Activated T-cell treated with anti-CD3 and anti-CD28 coated beads, Interleukin-2, amount 50 U/mL, for 24 hours (primary cell): ENCODE results near the gene ATXN1.
"Not testable (repeated sequence)": the region's sequence is repeated elsewhere in the genome, so short reads cannot be mapped to it uniquely, and the experiment has no call there.

Source experiments
- DNase-seq: peaks from one replicate; pipeline ENCODE4 v3.0.0-alpha.2; 2020
- H3K27ac Mint-ChIP-seq: 2 replicates; pipeline ENCODE4 v1.8.0; 2020; ENCODE audit warnings: mild to moderate bottlenecking, mixed read lengths
- H3K27me3 Mint-ChIP-seq: 2 replicates; pipeline ENCODE4 v1.8.0; 2020; ENCODE audit warnings: mixed read lengths
- H3K36me3 Mint-ChIP-seq: 2 replicates; pipeline ENCODE4 v1.8.0; 2020; ENCODE audit warnings: low read depth, mixed read lengths
- H3K4me1 Mint-ChIP-seq: 2 replicates; pipeline ENCODE4 v1.8.0; 2020; ENCODE audit warnings: low read depth, mixed read lengths
- H3K4me3 Mint-ChIP-seq: 2 replicates; pipeline ENCODE4 v1.8.0; 2020; ENCODE audit warnings: mild to moderate bottlenecking, moderate library complexity, mixed read lengths
- H3K9me3 Mint-ChIP-seq: 2 replicates; pipeline ENCODE4 v1.8.0; 2020; ENCODE audit warnings: mixed read lengths

ATXN1 gene

DNA sequence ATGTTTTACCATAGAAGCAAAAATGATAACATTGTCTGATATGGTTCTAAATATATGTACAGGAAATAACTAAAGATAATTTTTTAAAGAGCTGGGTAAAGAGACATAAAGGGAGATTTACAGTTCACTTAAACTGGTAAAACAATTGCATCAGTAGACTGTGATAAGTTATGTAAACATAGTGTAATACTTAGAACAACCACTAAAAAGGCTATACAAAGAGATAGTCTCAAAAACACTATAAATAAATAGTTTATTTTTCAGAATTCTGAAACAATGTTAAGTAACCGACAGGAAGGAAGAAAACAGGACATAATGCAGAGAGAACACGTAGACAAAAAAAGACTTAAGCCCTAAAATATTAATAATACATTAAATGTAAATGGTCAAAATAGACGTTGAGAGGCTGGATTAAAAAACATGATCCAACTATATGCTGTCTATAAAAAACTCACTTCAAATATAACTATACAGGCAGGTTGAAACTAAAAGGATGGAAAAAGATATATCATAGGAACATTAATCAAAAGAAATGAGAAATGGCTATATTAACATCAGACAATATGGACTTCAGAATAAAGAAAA, 32.7 kb upstream of the ATXN1 start:
- H3K36me3 Mint-ChIP-seq, result no peaks in the 10 kb centered on the region
- H3K9me3 Mint-ChIP-seq, result peaks cover 6% of the 10 kb centered on the region
- H3K27ac Mint-ChIP-seq, result no peak overlapping the region
- H3K27me3 Mint-ChIP-seq, result no peaks in the 10 kb centered on the region
- no peak for DNase-seq
- no peaks in the 10 kb centered on the region for H3K4me1 Mint-ChIP-seq
- H3K4me3 Mint-ChIP-seq, result no peak overlapping the region

- Mint-ChIP-seq H3K27ac (no peak overlapping the region), H3K4me3 (no peak overlapping the region)
Observed at GRCh38 chr6:16789329-16790038, 28.2 kb upstream of the ATXN1 start.

DNA sequence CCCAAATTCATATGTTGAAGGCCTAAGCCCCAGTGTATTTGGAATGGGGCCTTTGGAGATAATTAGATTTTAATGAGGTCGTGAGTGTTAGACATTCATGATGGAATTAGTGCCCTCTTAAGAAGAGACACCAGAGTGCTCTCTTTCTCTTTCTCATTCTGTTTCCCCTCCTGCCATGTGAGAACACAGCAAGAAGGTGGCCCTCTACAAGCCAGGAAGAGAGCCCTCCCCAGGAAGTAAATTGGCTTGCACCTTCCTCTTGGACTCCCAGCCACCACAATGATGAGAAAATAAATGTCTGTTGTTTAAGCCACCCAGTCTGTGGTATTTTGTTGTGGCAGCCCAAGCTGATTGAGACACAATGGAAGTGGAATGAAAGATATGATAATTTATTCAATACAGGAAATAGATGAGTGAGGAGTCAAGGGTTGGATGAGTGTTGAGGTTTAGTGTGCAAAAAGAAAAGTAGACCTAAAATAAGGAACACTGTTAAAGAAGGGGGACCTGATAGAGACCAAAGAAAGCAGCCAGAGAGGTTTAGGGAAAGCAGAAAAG, 25.9 kb upstream of the ATXN1 start:
- no peak for DNase-seq
- Mint-ChIP-seq H3K36me3 (no peaks in the 10 kb centered on the region), H3K27ac (no peak overlapping the region), H3K4me1 (no peaks in the 10 kb centered on the region), H3K27me3 (no peaks in the 10 kb centered on the region), H3K9me3 (peaks cover 8% of the 10 kb centered on the region), H3K4me3 (no peak overlapping the region)

More at GRCh38 chr6:16789329-16790038, 28.2 kb upstream of the ATXN1 start:
- H3K4me1 Mint-ChIP-seq, result no peaks in the 10 kb centered on the region
- DNase-seq, result no peak
- peaks cover 8% of the 10 kb centered on the region for H3K9me3 Mint-ChIP-seq
- no peaks in the 10 kb centered on the region for H3K27me3 Mint-ChIP-seq
- no peaks in the 10 kb centered on the region for H3K36me3 Mint-ChIP-seq

DNA sequence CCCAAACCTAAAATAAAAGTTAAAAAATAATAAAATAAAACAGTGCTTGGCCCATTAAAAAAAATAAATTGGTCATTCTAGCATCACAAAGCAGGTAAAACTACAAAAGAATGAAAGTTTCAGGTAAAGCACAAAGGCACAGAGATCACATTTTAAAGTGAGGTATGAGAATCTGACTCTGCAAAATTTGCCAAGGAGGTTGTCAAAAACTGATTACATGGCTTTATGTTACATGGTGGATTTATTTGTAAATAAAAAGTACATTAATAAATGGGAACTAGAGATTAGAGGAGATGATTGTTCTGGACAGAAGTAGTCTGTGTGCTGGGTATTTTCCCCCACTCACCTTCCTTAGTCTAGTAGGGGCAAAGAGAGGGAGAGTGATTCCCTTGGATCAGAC, 24.2 kb upstream of the ATXN1 start:
- no peaks in the 10 kb centered on the region for H3K36me3 Mint-ChIP-seq

DNA sequence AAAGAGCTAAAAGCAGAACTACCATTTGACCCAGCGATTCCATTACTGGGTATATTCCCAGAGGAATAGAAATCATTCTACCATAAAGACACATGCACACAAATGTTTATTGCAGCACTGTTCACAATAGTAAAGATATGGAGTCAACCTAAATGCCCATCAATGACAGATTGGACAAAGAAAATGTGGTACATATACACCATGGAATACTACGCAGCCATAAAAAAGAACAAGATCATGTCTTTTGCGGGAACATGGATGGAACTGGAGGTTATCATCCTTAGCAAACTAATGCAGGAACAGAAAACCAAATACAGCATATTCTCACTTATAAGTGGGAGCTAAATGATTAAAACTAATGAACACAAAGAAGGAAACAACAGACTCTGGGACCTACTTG, 23.7 kb upstream of the ATXN1 start:
- H3K4me1 Mint-ChIP-seq, H3K27me3 Mint-ChIP-seq, H3K9me3 Mint-ChIP-seq, H3K36me3 Mint-ChIP-seq, DNase-seq, H3K27ac Mint-ChIP-seq, H3K4me3 Mint-ChIP-seq: not testable (repeated sequence)

More for the DNA sequence above, 24.2 kb upstream of the ATXN1 start:
- H3K27ac Mint-ChIP-seq, result no peak overlapping the region
- DNase-seq, result no peak
- H3K27me3 Mint-ChIP-seq, result no peaks in the 10 kb centered on the region
- peaks cover 8% of the 10 kb centered on the region for H3K9me3 Mint-ChIP-seq
- H3K4me3 Mint-ChIP-seq, result no peak overlapping the region
- no peaks in the 10 kb centered on the region for H3K4me1 Mint-ChIP-seq

DNA sequence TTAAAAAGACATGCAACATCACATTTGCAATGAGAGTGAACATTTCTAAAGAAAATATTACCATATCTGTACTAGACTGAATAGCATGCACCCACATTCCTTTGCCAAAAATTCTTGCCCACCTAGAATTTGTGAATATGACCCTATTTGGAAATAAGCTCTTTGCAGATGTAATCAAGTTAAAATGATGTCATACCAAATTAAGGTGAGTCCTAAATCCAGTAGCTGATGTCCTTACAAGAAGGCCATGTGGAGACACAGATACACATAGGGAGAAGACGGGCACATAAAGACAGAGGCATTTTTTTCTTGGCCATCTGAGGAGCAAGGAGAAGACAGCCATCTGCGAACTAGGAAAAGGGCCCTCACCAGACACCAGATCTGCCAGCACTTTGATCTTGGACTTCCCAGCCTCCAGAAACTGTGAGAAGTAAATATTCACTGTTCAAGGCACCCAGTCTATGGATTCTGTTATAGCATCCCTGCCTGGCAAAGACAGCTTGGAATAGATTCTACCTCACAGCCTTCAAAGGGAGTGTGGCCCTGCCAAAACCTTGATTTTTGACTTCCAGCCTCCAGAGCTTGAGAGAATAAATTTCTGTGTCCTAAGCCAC, 22.8 kb upstream of the ATXN1 start:
- H3K4me1 Mint-ChIP-seq, result no peaks in the 10 kb centered on the region
- peaks cover 3% of the 10 kb centered on the region for H3K27me3 Mint-ChIP-seq
- H3K27ac Mint-ChIP-seq, result no peak overlapping the region
- no peak for DNase-seq
- H3K36me3 Mint-ChIP-seq, result no peaks in the 10 kb centered on the region
- no peak overlapping the region for H3K4me3 Mint-ChIP-seq
- peaks cover 3% of the 10 kb centered on the region for H3K9me3 Mint-ChIP-seq

- Mint-ChIP-seq H3K4me3 (no peak overlapping the region), H3K36me3 (no peaks in the 10 kb centered on the region), H3K4me1 (no peaks in the 10 kb centered on the region), H3K9me3 (peaks cover 3% of the 10 kb centered on the region), H3K27me3 (peaks cover 3% of the 10 kb centered on the region), H3K27ac (no peak overlapping the region)
- DNase-seq, result no peak
Observed at GRCh38 chr6:16783509-16783908, 22.2 kb upstream of the ATXN1 start.

DNA sequence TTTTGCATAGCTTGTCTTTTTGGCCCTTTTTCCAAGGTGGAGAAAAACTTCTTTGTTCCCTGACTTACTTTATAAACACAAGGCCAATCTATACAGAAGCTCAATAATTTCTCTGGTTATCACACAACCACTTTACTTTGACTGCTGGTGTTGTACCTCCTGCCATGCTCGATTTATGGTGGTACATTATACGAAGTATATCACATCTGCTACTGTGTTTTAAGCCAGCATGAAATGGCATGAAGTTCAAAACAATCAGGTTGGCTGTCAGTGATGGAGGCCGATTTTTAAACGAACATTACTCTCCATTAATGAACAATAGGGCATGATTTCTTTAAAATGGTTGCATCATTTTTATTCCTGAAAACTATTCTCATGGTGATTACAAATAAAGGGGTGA, 21.0 kb upstream of the ATXN1 start:
- Mint-ChIP-seq H3K4me1 (no peaks in the 10 kb centered on the region), H3K9me3 (peaks cover 2% of the 10 kb centered on the region), H3K27ac (no peak overlapping the region), H3K27me3 (peaks cover 3% of the 10 kb centered on the region), H3K4me3 (no peak overlapping the region), H3K36me3 (no peaks in the 10 kb centered on the region)
- no peak for DNase-seq

GRCh38 chr6:16781348-16782169, 20.3 kb upstream of the ATXN1 start:
- Mint-ChIP-seq H3K4me3 (no peak overlapping the region), H3K9me3 (peaks cover 2% of the 10 kb centered on the region), H3K4me1 (no peaks in the 10 kb centered on the region), H3K27ac (no peak overlapping the region), H3K27me3 (peaks cover 3% of the 10 kb centered on the region), H3K36me3 (no peaks in the 10 kb centered on the region)
- no peak for DNase-seq

DNA sequence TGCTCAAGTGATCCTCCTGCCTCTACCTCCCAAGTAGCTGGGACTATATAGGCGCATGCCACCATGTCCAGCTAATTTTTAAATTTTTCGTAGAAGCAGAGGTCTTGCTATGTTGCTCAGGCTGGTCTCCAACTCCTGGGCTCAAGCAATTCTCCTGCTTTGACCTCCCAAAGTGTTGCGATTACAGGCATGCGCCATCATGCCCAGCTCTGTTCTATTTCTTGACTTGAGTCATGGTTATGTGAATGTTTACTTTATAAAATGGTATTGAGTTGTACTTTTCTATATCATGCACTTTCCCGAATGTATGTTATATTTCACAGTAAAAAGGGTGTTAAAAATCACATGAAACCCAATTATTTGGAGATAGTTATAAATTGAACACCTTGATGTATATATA, 17.3 kb upstream of the ATXN1 start:
- no peak overlapping the region for H3K27ac Mint-ChIP-seq
- no peaks in the 10 kb centered on the region for H3K4me1 Mint-ChIP-seq
- no peak for DNase-seq
- peaks cover 2% of the 10 kb centered on the region for H3K9me3 Mint-ChIP-seq
- peaks cover 3% of the 10 kb centered on the region for H3K27me3 Mint-ChIP-seq
- no peak overlapping the region for H3K4me3 Mint-ChIP-seq
- H3K36me3 Mint-ChIP-seq, result no peaks in the 10 kb centered on the region

- no peak for DNase-seq
- H3K36me3 Mint-ChIP-seq, result no peaks in the 10 kb centered on the region
- H3K27me3 Mint-ChIP-seq, result peaks cover 3% of the 10 kb centered on the region
- no peaks in the 10 kb centered on the region for H3K4me1 Mint-ChIP-seq
- no peak overlapping the region for H3K4me3 Mint-ChIP-seq
- H3K9me3 Mint-ChIP-seq, result peaks cover 2% of the 10 kb centered on the region
- no peak overlapping the region for H3K27ac Mint-ChIP-seq
Observed at GRCh38 chr6:16777794-16778193, 16.5 kb upstream of the ATXN1 start.

- Mint-ChIP-seq H3K27ac (no peak overlapping the region), H3K4me3 (no peak overlapping the region), H3K4me1 (peaks cover 6% of the 10 kb centered on the region), H3K36me3 (no peaks in the 10 kb centered on the region), H3K27me3 (peaks cover 3% of the 10 kb centered on the region), H3K9me3 (peaks cover 2% of the 10 kb centered on the region)
- DNase-seq, result no peak
Observed at GRCh38 chr6:16776394-16777017, 15.2 kb upstream of the ATXN1 start.

DNA sequence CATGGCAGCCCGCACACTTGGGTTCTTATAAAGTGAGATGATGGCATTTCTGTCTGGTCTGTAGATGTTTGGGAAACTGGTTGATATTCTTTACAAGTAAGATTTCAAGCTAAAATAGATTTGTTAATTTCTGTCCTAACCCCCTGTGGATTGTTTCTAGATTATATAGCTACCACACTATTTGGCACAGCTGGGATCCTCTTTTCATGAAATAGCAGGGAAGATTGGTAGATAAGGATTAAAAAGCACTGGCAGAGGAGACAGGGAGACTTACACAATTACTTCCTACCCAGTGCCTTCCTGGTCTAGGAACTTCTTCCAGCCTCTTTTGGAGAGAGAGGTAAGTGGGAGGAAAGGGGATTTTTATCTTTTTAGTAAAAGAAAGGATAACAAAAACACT, 13.2 kb upstream of the ATXN1 start:
- Mint-ChIP-seq H3K36me3 (no peaks in the 10 kb centered on the region), H3K27me3 (peaks cover 2% of the 10 kb centered on the region), H3K9me3 (peaks cover 2% of the 10 kb centered on the region), H3K4me3 (no peak overlapping the region), H3K4me1 (peaks cover 25% of the 10 kb centered on the region), H3K27ac (no peak overlapping the region)
- no peak for DNase-seq

DNA sequence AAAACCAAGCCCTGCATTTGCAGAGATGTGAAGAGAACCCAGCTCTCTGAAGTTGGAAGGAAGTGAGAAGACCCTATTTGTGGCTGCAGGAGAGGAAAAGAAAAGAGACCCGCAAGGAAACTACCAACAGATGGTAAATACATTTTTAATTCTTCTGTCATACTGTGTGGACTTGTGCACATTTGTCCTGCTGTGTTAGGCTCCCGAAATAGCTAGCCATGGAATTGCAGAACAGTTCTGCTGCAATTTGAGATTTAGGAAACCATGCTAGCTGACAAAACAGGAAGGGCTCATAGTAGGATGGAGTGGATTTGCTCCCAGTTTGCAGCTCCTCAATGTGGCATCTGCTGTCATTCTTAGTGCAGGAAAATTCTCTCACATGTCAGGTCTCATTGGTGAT, 12.1 kb upstream of the ATXN1 start:
- peaks cover 35% of the 10 kb centered on the region for H3K4me1 Mint-ChIP-seq
- no peak overlapping the region for H3K4me3 Mint-ChIP-seq
- no peak overlapping the region for H3K27ac Mint-ChIP-seq
- peaks cover 2% of the 10 kb centered on the region for H3K9me3 Mint-ChIP-seq
- no peaks in the 10 kb centered on the region for H3K27me3 Mint-ChIP-seq
- H3K36me3 Mint-ChIP-seq, result no peaks in the 10 kb centered on the region
- DNase-seq, result no peak
